Measurements from ENCODE around the gene ENTREP3.

The ENTREP3 gene

GRCh38 chr1:155268630-155269029, 13.3 kb upstream of the ENTREP3 start:
- no peak for TF ChIP-seq CTCF (conservative IDR thresholded peaks at IDR 0.05; ENCODE audit: control insufficient read depth, insufficient read depth, low read depth, low read length)
- no peak overlapping the region for H3K4me3 ChIP-seq (ENCODE audit: control insufficient read depth, low read depth, low read length)
- no peak for DNase-seq (ENCODE audit: low read depth)

GRCh38 chr1:155267373-155267772, 12.1 kb upstream of the ENTREP3 start:
- no peak for TF ChIP-seq CTCF (conservative IDR thresholded peaks at IDR 0.05; ENCODE audit: control insufficient read depth, insufficient read depth, low read depth, low read length)
- DNase-seq (ENCODE audit: low read depth): no peak
- H3K4me3 ChIP-seq (ENCODE audit: control insufficient read depth, low read depth, low read length): no peak overlapping the region

GRCh38 chr1:155266553-155266952, 11.3 kb upstream of the ENTREP3 start:
- TF ChIP-seq CTCF (conservative IDR thresholded peaks at IDR 0.05; ENCODE audit: control insufficient read depth, insufficient read depth, low read depth, low read length): no peak
- no peak overlapping the region for H3K4me3 ChIP-seq (ENCODE audit: control insufficient read depth, low read depth, low read length)
- DNase-seq (ENCODE audit: low read depth): no peak

- DNase-seq (ENCODE audit: low read depth): no peak
- no peak for TF ChIP-seq CTCF (conservative IDR thresholded peaks at IDR 0.05; ENCODE audit: control insufficient read depth, insufficient read depth, low read depth, low read length)
- no peak overlapping the region for H3K4me3 ChIP-seq (ENCODE audit: control insufficient read depth, low read depth, low read length)
These were observed 7.8 kb upstream of the ENTREP3 start for GRCh38 chr1:155263067-155263466.

GRCh38 chr1:155261852-155262673, 6.8 kb upstream of the ENTREP3 start, which contains the start of gene SCAMP3:
Gene SCAMP3 (minus strand): TSS chr1:155262360. CDS start chr1:155262151, 209 bp downstream.
- peak within 1 kb of the TSS; percentile 91 for H3K4me3 ChIP-seq (ENCODE audit: control insufficient read depth, low read depth, low read length)
- no peak for TF ChIP-seq CTCF (conservative IDR thresholded peaks at IDR 0.05; ENCODE audit: control insufficient read depth, insufficient read depth, low read depth, low read length)
- peak; percentile 99 for DNase-seq (ENCODE audit: low read depth)

- no peak for TF ChIP-seq CTCF (conservative IDR thresholded peaks at IDR 0.05; ENCODE audit: control insufficient read depth, insufficient read depth, low read depth, low read length)
- no peak for DNase-seq (ENCODE audit: low read depth)
- H3K4me3 ChIP-seq (ENCODE audit: control insufficient read depth, low read depth, low read length): peak overlapping the region; percentile 91
These were observed 6.2 kb upstream of the ENTREP3 start for GRCh38 chr1:155261493-155261851.

Measured in fibroblast of mammary gland (primary cell).